ENCODE results near the gene RPS2. TPM values are rescaled to one million over a fixed set of nuclear protein-coding genes. Genes with fewer than 3 reads are reported as not detected.

Gene RPS2
- total and polyA plus RNA-seq, 2 of the 8 experiments (the other 6 are each of a cell fraction or from before 2014, with no cell fraction given) = 4,042 to 16,783 TPM

- no peak for TF ChIP-seq CHD7 (IDR thresholded peaks at IDR 0.05; ENCODE audit: insufficient replicate concordance, low read length)
These were observed at the start of gene RPS2 (continued) for GRCh38 chr16:1964506-1965395.

All from H1 (cell line).